HL-60/S4 treated with retinoic acid at 250 ng/mL for 4 days and 3 days (cell line): Measurements from ENCODE around the gene ANKS1A.

ENCODE experiments used
- in situ Hi-C: fragments of 300-500 bp; cut with MboI; formaldehyde crosslinking; loops from 2 replicates; pipeline ENCODE4 v1.7.0; 2022; ENCODE audit warnings: low sequenced_read_pairs

The ANKS1A gene

DNA sequence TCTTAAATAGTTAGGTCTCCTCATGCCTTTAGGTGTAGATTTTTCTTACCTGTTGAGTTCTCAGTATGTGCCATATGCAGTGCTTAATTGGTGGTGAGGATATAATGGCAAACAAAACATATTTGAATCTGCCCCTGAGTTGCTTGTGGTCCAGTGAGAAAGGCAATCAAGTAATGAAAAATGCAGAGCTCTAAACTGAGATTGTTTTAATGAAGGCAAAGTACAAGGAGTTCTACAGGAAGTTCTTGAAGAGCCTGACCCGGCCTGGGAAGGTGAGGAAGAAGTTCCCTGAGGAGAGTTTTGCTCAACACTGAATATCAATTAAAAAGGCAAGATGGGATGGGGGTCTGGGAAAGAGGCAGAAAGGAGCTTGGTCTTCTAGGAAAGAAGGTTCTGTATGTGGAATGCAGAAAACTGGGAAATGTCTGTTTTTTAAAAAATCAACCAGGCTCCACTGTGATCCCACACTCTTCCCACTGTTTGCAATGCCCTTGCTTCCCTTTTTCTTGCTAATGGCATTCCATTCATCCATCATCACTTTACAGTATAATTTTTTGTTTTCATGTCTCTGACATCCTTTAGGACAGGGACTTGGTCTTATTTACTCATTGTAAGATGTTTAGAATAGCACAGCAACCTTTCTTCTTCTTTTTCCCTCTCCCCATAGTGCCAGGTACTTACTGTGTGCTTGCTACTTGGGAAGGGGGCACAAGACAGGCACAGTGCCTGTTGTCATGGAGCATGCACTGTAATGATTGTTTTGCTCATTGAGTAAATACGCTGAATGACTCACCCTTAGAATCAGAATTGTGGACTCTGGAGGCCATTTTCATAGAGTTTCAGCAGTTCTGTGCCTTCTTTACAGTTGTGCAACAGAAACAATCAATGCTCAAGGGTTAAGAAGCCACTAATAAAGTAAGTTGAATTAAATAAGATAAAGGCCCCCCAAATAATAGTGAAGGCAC, 64.3 kb downstream of the ANKS1A start:
- in situ Hi-C loops = no loop called here

DNA sequence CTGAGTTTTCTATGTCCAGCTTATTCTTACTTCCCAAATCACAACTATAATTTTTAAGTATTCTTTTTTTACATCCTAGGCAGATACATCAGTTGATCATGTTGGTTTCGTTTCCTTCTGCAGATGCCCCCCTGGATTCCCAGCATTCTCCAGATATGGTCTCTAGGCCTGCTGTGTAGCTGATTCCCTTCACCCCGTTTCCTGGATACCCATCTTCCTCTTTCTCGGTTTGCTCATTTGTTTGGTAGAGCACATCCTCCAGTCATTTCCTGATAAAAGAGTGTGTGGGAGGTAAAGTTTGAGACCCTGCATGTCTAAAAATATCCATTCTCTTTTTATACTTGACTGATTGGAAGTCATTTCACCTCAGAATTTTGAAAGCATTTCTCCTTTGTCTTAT, 66.4 kb downstream of the ANKS1A start:
- in situ Hi-C loops = no loop called here

DNA sequence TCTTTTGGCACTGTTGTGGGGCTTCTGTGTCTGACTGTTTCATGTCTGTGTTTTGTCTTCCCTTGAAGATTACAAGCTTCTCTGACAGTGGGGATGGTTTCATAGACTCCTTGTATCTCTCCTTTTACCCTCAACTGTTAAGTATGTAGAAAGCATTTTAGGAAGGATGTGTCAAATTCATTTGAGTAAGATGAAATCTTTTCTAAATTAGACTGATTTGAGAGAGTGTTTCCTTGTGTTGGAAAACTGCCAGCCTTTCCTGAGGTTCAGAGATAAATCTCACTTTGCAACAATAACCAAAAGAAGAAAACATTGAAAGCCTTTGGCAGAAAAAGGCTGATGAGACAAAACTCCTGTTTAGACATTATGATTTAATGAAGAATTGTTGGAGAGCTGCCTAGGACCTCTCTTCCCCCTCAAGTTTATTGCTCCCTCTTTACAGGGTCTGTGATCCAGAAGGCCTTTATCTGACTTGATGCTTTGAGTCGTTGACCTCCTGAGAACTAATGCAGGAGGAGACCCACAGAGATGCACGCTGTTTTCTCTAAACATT, 68.3 kb downstream of the ANKS1A start:
- in situ Hi-C loops = no loop called here

DNA sequence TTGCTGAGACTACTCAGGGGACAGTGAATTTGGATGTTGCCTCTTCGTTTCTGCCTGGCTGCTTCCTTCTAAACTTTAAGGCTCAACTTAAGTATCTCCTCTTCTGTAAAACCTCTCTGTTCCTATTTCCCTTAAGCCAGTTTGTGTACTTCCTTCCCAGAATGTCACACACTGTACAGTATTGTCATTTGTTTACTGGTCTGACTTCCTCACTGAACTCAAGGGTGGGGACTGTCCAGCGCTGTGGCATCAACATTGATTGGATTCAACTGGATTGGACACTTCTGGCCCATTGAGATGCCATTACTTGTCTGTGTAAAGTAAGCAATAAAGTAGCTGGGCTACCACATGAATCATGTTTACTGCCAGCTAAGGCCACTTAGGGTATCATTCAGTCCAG, 69.7 kb downstream of the ANKS1A start:
- in situ Hi-C loops = no loop called here

DNA sequence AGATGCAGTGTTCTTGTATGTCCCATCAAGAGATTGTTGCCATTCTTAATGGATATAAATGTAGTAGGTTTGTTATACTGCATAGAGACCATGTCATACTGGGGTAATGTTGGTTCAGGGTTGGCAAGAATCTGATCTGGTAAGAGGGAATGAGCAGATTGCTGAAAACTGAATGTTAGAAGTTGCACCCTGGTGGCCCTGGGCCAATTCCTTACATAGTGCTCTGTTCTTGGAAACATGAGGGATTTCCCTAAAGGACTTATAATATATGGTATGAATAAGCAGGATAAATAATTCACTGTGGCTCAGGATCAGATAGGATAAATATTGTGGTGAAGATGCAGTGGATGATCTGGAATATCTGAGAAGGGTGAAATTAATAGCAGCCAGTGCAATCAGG, 70.2 kb downstream of the ANKS1A start:
- in situ Hi-C loops = no loop called here

DNA sequence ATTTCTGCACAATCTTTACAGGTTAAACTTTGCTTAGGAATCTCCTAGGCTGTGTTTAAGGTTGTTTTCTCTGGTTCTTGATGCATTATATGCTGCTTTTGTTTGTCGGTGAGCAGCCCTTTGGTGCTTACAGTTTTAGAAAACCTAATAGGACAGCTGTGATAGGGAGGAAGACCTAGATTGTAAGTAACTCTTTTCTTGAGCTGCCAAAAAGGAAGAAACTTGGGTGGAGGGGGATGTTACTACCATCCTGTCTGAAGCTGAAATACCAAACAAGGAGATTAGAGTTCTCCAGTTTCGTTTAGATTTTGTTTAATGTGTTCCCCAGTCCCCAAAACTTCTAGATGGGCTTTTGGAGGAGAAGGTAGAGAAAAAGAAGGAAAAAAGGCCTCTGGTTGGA, 72.0 kb downstream of the ANKS1A start:
- in situ Hi-C loops = no loop called here

DNA sequence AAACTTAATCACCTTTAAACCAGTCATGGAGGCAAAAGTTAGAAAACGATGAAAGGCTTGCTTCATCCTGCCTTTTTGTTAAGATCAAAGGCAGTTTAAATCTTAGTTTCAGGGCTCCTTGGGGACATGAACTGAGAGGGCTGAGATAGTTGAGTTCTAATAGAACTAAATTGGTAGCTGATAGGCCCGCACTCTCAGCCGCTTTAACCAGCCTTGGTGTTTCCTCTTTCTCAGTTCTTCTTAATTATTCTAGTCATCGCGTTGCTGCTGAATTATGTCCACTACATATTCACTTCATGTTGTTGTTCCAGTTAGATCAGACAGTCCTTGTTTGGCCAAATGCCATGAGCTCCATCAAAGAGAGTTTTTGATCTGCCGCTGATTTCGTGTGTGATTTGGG, 72.5 kb downstream of the ANKS1A start:
- in situ Hi-C loops = no loop called here

DNA sequence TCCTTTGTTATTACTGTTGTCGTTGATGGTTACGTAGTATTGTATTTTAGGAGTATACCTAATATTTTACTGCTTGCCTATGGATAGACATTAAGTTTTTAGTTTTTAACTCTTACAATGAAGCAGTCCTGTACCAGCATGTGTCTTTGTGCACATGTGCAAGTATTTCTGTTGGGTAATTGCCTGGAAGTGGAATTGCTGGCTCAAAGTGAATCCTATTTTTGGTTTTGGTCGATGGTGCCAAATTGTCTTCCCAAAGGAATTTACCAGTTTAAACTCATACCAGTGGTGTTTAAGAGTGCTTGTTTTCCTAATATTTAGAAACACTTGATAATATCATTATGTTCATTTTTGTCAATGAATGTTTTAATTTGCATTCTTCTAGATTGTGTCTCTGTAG, 75.5 kb downstream of the ANKS1A start:
- in situ Hi-C loops = no loop called here

DNA sequence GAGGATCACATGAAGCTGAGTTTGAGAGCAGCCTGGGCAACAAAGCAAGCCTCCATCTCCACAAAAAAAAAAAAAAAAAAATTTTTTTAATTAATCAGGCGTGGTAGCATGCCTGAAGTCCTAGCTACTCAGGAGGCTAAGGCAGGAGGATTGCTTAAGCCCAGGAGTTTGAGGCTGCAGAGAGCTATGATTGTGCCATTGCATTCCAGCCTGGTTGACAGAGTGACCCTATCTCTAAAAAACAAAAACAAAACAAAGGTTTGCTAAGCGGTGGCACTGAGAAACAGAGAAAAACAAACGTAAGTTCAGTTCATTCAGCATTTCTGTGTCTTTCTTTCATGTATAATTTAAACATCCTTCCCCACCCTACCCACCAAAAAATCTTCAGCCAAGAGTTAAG, 78.4 kb downstream of the ANKS1A start:
- in situ Hi-C loops = no loop called here

DNA sequence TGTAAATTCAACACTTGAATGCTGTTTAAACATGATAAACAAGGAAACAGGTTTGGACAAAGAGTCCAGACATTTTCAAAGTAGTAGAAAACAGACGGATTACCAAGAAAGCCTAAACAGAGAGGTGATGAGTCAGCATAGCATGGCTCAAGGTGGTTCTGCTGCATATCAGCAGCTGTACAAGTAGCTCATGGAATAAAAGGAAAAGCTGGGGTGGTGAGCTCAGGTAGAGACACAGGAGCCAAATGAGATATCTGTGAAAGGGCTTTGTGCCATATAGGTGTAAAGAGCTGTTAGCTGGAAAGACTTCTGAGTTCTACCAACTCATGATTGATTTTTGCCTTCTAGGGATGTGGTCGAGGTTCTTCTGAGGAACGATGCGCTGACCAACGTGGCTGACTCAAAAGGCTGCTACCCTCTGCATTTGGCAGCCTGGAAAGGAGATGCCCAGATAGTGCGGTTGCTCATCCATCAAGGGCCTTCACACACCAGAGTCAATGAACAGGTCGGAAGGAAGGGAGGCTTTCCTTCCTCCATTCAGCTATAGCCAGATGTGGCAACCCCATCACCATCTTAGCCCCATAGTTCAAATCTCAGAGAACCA, 80.7 kb downstream of the ANKS1A start:
- in situ Hi-C loops = no loop called here

DNA sequence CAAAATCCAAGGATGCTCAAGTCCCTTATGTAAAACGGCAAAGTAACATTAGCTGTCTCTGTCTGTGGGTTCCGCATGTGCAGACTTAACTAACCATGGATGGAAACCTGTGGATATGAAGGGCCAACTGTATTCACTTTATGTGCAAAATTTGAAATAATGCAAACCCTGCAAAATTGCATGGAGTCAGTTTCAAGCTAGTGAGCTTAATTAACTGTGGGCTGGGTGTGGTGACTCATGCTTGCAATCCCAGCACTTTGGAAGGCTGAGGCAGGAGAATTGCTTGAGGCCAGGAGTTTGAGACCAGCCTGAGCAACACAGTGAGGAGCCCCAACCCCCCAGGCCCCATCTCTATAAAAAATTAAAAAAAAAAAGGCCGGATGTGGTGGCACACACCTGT, 81.4 kb downstream of the ANKS1A start:
- in situ Hi-C loops = no loop called here

DNA sequence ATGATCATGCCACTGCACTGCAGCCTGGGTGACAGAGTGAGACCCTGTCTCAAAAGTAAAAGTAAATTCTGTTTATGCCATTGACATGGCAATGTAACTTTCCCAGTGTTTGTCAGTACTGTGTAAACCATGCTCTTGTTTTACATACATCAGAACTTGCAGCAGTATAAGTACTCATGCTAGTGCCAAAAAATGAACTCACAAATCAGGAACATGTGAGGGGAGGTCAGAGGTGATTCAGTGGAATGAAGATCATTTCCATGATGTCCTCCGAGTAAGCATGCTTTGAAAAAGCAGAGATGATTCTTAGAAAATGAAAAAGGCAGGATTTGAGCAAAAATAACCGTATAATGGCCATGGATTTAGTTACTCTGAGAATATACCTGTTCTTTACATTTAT, 81.9 kb downstream of the ANKS1A start:
- in situ Hi-C loops = no loop called here

DNA sequence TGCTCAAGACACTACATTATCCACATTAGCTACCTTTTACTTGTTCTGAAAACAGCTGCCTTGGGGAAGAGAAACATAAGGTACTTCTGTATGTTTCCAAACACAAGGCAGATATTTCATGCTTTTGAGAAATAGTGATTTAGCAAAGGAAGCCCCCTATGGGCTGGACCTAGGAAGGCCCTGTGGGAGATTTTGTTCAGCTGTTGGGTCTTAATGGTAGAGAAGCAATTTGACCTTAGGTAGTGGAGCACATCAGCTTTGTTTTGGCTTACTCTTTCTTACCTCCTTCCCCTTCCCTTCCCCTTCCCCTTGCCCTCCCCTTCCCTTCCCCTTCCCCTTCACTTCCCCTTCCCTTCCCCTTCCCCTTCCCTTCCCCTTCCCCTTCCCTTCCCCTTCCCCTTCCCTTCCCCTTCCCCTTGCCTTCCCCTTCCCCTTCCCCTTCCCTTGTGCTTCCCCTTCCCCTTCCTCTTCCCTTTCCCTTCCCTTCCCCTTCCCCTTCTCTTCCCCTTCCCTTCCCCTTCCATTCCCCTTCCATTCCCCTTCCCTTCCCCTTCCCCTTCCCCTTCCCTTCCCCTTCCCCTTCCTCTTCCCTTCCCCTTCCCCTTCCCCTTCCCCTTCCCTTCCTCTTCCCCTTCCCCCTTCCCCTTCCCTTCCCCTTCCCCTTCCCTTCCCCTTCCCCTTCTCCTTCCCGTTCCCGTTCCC, 84.6 kb downstream of the ANKS1A start:
- in situ Hi-C loops = no loop called here

DNA sequence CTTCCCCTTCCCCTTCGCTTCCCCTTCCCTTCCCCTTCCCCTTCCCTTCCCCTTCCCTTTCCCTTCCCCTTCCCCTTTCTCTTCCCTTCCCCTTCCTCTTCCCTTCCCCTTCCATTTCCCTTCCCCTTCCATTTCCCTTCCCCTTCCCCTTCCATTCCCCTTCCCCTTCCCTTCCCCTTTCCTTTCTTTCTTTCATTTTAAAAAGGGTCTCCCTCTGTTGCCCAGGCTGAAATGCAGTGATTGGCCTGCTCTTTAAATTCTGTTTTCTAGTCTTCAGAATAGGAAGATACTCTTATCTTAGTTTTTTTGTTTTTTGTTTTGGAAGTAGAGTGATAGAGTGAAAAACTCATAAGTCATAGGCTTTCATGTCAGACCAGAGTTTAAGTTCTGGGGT, 85.2 kb downstream of the ANKS1A start:
- in situ Hi-C loops = no loop called here

DNA sequence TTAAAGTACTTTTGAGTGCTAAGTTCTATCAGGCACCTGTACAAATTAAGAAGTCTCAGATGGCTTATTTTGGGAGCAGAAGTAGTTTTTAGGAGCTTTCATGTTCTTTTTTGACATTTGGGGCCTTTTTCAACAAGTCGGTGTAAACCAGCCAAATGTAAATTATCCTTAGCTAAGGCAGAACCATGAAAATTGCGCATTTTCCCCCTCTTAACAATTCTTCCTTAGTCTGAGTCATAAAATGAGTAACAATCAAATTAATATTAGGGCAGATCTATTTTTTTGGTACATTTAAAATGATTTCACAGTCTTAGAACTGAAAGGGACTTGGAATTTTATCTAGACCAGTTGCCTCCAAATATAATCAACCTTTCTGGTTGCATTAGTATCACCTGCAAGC, 87.2 kb downstream of the ANKS1A start:
- in situ Hi-C loops = loop anchor here (25.0 kb wide), 1 partner anchor 261 kb away; no protein-coding TSS in a partner anchor

DNA sequence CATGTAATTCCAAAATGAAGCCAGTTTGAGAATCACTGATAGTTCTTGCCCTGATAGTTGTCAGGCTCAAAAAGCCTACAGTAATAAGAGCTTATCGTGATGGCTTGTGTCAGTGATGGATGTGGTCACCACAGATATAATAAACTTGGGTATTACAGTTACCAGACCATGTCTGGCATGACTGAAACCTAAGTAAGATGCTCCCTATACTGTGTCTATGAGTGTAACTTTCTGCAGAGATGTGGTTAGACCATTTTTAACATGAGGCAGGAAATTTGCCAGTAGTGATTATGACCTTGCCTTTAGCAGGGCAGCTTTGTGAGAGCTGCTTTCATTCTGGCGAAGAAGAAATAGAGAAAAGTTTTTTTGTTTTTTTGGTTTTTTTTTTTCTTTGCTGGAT, 90.2 kb downstream of the ANKS1A start:
- in situ Hi-C loops = loop anchor here (25.0 kb wide), 1 partner anchor 258 kb away; no protein-coding TSS in a partner anchor

DNA sequence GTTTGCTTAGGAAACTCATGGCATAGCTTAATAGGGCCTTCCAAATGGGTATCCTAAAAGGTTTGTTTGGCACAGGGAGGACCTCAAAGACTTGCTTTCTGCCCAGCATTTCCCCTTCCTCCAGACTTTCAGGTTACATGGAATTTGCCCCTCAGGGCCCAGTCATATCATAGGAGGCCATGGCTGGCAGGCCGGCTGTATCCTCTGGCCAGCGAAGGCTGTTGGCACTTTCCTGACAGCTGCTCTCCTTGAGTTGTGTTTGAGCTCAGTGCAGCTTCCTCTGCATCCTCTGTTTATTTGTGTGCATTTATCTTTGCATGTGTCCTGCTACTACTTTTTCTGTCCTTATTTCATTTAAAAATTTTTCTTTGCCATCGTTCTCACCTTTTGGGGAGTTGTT, 90.9 kb downstream of the ANKS1A start:
- in situ Hi-C loops = loop anchor here (25.0 kb wide), 1 partner anchor 257 kb away; no protein-coding TSS in a partner anchor

DNA sequence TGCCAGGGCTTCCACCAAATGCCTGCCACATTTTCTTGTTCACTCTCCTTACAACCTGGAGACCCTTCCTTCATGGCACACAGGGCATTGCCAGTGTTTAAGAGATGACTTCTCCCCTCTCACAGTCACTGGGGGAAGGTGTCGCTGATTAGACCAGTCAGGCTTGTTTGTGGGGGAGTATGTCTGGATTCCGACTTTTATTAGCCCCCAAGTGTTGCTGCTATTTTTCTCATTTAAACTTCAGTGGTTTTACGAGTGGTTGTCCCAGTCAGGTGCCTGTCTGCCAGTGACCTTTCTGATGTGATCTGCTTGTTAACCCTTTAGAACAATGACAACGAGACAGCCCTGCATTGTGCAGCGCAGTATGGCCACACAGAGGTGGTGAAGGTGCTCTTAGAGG, 92.3 kb downstream of the ANKS1A start:
- in situ Hi-C loops = loop anchor here (25.0 kb wide), 1 partner anchor 256 kb away; no protein-coding TSS in a partner anchor

DNA sequence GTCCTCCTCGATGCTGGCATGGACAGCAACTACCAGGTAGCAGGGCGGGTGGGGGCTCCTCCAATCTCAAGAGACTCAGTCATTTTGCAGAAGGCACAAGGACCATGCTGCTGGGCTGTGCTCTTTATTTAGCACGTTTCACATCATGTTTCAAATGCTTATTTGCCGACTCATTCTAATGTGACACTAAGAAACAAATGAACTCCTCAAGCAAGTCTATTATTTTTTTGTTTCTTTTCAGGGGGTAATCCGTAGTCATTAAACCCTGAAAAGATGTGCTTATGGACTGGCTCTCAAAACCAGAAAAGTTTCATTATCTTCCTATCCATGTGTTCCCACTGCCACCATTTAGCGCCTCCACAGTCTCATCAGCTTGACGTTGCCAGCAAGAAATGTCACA, 92.9 kb downstream of the ANKS1A start:
- in situ Hi-C loops = loop anchor here (25.0 kb wide), 1 partner anchor 255 kb away; no protein-coding TSS in a partner anchor

DNA sequence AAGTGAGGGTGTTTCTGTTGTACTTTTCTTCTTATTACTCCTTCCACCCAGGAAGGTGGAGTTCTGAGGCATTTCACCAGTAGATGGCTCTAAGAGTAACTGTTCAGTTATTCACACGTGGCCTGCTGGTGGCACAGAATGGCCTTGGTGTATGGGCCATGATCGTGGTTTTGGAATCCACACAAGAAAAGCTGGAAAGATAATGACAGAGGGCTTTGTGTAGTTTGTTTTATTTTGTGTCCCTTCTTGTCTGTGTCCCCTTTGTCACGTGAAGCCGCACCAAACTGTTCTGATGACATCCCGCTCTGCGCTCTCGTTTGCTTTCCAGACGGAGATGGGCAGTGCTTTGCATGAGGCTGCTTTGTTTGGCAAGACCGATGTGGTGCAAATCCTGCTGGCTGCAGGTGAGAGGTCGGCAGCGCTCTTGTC, 93.4 kb downstream of the ANKS1A start:
- in situ Hi-C loops = loop anchor here (25.0 kb wide), 1 partner anchor 255 kb away; no protein-coding TSS in a partner anchor

DNA sequence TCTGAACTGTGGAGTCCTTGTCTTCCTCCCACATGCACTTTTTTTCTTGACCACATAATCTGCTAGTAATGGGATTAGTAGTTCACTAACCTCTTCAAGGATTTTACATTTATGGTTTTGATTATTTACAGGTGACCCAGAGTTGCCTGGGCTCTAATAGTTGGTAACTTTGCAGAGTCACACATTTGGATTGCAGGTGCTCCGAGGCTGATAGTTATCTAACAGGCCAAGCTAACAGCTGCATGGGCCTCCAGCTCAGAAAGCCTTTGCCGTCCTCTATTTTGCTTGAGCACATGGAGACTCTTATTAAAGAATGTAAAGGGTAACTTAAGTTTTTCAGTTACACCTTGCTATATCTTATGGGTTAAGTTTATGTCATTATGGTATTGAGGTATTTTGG, 95.4 kb downstream of the ANKS1A start:
- in situ Hi-C loops = loop anchor here (25.0 kb wide), 1 partner anchor 253 kb away; no protein-coding TSS in a partner anchor
